ENCODE results near the gene TRIM25.
A peak's percentile ranks its signal among the peaks of the same experiment; 100 is the strongest.

Gene TRIM25

GRCh38 chr17:56925088-56925487 lies 11.2 kb upstream of the TRIM25 start:
- no peak for DNase-seq

GRCh38 chr17:56919717-56920116 lies 5.9 kb upstream of the TRIM25 start:
- DNase-seq, result no peak

GRCh38 chr17:56918916-56919315 lies 5.1 kb upstream of the TRIM25 start:
- DNase-seq, result peak; percentile 84

- peak; percentile 44 for DNase-seq
Observed at GRCh38 chr17:56917559-56918296, 3.9 kb upstream of the TRIM25 start.

- DNase-seq, result peak; percentile 19
Observed at GRCh38 chr17:56914581-56915273, 878 bp upstream of the TRIM25 start.

GRCh38 chr17:56913353-56913866 lies 439 bp downstream of the TRIM25 start:
- no peak for DNase-seq

- no peak for DNase-seq
Observed at GRCh38 chr17:56913000-56913311, 893 bp downstream of the TRIM25 start.

GRCh38 chr17:56912105-56912999 lies 1.5 kb downstream of the TRIM25 start:
- DNase-seq, result no peak

- DNase-seq, result no peak
Observed at GRCh38 chr17:56910509-56911235, 3.2 kb downstream of the TRIM25 start.

GRCh38 chr17:56909742-56910508 lies 3.9 kb downstream of the TRIM25 start:
- no peak for DNase-seq

GRCh38 chr17:56908001-56908542 lies 5.8 kb downstream of the TRIM25 start:
- DNase-seq, result no peak

- no peak for DNase-seq
Observed at GRCh38 chr17:56903560-56903959, 10.3 kb downstream of the TRIM25 start.

- DNase-seq, result peak; percentile 35
Observed at GRCh38 chr17:56902348-56902747, 11.5 kb downstream of the TRIM25 start.

GRCh38 chr17:56899403-56899802 lies 14.4 kb downstream of the TRIM25 start:
- DNase-seq, result no peak

GRCh38 chr17:56898874-56899273 lies 15.0 kb downstream of the TRIM25 start:
- DNase-seq, result no peak

- no peak for DNase-seq
Observed at GRCh38 chr17:56897646-56898424, 16.0 kb downstream of the TRIM25 start.

GRCh38 chr17:56896968-56897359 lies 16.9 kb downstream of the TRIM25 start:
- DNase-seq, result no peak

GRCh38 chr17:56896217-56896967 lies 17.5 kb downstream of the TRIM25 start:
- no peak for DNase-seq

GRCh38 chr17:56894859-56895455 lies 18.9 kb downstream of the TRIM25 start:
- no peak for DNase-seq

GRCh38 chr17:56893503-56893902 lies 20.3 kb downstream of the TRIM25 start:
- DNase-seq, result no peak

All from HCEC 1CT (cell line).